ENCODE data around the gene PRKCZ. TPM values are rescaled to one million over a fixed set of nuclear protein-coding genes. Genes with fewer than 3 reads are reported as not detected.
"Not testable (repeated sequence)": the region's sequence is repeated elsewhere in the genome, so short reads cannot be mapped to it uniquely, and the experiment has no call there.

PRKCZ gene
- total RNA-seq, 1 donor from 2014 or later = 2.3 TPM

DNA sequence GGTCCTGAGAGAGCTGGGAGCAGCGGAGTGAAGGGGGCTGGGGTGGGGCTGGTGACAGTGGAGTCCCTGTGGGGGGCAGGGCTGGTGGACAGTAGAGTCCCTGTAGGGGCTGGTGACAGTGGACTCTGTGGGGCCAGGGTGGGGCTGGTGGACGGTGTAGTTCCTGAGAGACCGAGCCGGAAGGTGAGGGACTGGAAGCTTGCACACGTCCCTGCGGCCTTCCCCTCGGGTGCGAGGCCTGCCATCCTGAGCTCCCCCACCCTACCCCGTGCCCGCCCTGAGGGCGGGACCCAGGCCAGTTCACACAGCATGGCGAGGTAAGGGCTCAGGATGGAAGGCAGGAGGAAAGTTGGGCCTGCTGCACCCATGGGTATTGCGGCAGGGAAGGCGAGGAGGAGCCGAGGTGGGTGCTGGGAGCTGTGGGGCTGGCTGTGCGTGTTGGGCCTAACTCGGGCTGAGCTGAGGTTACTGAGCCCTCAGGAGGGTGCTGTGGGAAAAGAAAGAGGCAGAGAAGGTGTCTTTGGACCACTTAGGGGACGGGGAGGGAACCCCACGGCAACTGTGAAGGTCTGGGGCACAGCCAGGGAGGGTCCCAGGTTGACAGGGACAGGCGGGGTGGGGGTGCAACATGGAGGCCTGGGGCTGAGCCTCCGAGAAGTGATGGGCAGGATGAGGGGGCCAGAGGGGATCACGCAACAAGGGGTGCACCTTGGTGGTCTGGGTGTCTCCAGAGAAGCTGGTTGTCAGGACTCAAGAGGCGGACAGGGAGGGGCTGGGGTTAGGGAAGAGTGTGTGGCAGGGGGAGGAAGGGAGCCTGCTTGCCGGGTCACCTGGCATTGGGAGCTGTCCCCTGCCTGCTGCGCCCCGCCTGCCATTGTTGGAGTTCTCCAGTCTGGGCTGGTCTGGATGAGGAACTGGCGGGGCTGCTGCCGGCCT is 60.8 kb downstream of the PRKCZ start:
- DNase-seq (ENCODE audit: extremely low read depth, low read depth, low spot score) = no peak

GRCh38 chr1:2111674-2112035 is 61.4 kb downstream of the PRKCZ start:
- no peak for DNase-seq (ENCODE audit: extremely low read depth, low read depth, low spot score)

- DNase-seq (ENCODE audit: extremely low read depth, low read depth, low spot score) = no peak
Observed at GRCh38 chr1:2112280-2112701, 62.1 kb downstream of the PRKCZ start.

DNA sequence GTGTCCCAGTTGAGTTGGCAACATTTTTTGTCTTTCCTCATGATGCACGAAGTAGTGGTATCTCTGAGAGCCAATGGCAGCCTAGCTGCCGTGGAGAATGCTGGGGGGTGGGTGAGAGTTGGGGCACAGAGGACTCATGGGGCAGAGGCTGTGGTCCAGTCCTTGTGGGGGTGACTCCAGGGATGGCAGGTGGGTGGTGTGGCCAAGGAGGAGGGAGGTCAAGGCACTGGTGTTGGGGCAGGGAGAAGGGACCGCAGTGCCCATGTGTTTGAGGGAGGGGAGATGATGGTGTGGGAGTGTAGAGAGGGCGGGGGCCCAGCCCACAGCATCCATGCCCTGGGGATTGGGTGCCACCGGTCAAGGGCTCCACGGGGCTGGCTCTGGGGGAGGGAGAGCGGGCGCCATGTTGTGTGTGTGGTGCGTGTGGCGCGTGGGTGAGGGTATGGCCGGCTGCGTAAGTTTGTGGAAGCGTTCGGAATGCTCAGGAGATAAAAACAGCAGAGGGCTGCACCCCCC is 63.5 kb downstream of the PRKCZ start:
- no peak for DNase-seq (ENCODE audit: extremely low read depth, low read depth, low spot score)

DNA sequence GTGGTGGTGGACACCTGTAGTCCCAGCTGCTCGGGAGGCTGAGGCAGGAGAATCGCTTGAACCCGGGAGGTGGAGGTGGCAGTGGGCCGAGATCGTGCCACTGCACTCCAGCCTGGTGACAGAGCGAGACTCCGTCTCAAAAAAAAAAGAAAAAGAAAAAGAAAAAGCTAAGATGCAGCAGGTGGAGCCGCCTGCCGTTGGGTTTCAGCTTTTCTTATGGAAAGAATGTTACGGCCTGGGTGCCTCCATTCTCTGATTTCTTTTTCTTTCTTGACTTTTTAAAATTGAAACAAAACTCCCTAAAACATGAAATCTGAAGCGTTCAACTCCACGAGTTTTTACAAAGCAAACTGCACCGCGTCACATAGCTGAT is 64.4 kb downstream of the PRKCZ start:
- not testable (repeated sequence) for DNase-seq (ENCODE audit: extremely low read depth, low read depth, low spot score)

GRCh38 chr1:2115008-2115641 is 64.9 kb downstream of the PRKCZ start:
- DNase-seq (ENCODE audit: extremely low read depth, low read depth, low spot score) = no peak

GRCh38 chr1:2115702-2116341 is 65.6 kb downstream of the PRKCZ start:
- DNase-seq (ENCODE audit: extremely low read depth, low read depth, low spot score) = no peak

DNA sequence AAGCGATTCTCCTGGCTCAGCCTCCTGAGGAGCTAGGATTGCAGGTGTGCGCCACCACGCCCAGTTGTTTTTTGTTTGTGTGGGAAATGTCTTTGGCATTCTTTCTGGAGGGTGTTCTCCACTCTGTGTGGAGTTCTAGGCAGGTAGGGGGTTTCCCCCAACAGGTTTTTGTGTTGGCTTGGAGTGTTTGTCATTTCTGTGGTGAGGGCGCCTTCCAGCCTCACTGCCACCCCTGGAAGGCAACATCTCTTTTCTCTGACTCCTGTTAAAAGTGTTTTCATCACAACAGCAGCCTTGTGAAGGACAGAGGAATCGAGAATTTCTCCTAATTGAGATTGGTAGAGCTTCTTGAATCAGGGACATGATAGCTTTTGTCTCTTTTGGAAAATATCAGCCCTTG is 69.7 kb downstream of the PRKCZ start:
- no peak for DNase-seq (ENCODE audit: extremely low read depth, low read depth, low spot score)

DNA sequence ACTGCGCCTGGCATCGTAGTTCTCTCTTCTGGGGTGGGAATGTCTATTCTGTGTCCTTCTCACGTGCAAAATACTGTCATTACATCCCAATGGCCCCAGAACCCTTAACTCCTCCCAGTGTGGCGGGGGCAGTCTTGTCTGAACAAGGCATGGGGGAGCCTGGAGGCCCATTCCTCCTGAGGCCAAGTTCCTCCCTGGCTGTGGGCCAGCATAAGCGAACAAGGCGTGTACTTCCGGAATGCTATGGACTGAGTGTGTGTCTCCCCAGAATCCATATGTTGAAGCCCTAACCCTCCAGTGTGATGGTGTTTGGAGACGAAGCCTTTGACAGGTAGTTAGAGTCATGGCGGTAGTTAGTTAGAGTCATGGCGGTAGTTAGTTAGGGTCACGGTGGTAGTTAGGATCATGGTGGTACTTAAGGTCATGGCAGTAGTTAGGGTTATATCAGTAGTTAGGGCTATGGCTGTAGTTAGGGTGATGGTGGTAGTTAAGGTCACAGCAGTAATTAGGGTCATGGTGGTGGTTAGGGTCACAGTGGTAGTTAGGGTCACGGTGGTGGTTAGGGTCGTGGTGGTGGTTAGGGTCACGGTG is 71.0 kb downstream of the PRKCZ start:
- DNase-seq (ENCODE audit: extremely low read depth, low read depth, low spot score) = no peak

- not testable (repeated sequence) for DNase-seq (ENCODE audit: extremely low read depth, low read depth, low spot score)
Observed at GRCh38 chr1:2121794-2122193, 71.6 kb downstream of the PRKCZ start.

DNA sequence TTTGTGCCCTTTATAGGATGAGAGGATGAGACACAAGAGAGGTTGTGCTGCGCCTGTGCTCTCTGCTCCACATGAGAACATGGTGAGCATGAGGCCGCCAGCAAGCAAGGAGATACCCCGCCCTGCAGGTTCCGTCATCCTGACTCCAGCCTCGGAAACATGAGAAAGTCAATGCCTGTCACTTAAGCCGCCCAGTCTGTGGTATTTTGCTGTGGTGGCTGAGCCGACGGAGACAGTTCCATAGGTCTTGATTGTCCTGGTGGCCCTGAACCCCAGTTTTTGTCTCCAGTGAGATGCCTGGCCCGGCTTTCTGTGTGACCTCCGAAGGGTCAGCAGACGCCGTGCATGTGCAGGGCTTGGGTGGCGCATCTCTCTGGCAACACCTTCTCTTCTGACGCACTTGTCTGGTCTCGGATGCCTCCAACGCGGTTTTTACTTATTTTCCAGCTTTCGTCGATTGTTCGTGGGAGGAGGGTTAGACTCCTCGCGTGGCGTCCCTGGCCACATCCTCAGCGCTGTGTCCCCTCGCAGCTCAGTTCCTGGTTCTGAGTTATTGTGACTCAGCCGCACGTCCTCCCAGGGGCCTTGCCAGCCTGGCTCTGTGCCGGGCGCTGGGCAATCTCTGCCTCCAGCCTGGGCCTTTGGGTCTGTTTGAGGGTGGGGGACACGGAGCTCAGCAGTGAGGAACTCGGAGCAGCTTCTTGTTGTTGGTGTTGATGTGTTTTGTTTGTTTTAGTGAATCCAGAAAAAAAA is 74.4 kb downstream of the PRKCZ start:
- no peak for DNase-seq (ENCODE audit: extremely low read depth, low read depth, low spot score)

DNA sequence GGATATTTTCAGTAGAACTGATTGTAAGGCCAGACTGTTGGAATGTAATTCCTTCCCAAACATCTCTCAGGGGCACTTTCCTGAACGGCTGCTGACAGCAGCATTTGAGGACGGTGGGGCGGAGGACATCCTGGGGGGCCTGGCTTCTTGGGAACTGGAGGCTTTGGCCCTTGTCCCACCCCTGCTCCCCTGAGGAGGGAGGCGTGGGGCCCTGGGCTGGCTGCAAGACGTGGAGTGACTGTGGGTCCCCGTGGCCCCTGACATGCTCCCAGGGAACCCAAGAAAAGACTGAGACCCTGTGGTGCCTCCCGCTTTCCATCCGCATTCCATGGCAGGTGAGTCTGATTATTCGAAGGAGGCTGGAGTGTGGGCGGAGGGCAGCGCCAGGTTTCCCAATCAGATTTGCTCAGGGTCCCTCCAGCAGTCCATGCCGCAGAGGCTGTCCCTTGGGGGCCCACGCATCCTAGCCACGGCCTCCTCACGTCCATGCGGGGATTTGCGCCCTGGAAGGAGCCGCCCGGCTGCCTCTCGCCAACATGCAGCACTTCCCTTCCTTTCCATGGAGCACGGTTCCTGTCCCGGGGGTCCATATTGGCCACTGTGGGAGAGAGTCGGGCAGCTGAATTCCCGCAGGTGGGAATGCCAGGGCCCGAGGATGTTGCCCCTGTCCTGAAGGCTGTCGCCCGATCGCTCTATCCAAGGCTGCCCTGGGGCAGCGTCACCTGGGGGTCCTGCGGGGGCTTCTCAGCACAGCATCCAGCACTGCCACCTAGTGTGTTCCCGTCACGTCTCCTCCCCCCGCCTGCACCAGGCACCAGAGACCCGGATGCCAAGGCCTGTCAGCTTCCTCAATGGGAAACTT is 75.4 kb downstream of the PRKCZ start:
- DNase-seq (ENCODE audit: extremely low read depth, low read depth, low spot score) = no peak

DNA sequence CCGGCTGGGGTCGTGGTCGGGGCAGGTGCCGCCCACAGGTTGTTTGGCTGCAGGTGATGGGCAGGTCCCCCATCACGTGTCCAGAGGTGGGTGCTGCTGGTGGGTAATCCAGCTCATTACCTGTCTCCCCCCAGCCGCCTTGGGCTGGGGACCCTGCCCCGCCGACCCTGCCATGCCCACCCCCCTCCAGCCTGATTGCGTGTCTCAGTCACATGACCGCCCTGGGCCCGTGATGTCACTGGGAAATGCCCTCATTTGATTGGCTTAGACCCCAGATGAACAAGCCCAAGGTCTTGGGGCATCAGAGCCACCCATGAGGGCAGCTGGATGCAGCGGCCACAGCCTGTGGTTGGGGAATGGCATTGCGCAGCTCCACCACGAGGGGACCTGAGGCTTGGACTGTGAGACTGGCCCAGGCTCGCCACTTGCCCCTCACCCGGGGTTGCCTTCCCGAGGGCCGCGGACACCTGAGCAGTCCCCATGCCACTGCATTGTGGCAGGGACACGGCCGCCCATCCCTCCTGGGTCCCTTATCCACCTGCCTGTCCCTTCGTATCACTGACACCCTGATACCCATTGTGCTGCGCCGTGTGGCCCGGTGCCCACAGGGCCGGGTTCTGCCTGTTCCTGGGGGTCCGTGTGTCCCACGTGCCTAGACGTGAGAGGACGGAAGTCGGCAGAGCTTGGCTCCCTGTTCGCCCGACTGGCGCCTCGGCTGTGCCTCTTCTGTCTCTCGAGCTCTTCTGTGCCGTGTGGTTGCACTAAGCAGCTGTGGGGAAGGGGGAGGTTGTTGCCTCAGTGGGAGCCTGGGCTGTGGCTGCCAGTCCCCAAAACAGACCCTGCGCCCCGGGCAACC is 76.3 kb downstream of the PRKCZ start:
- no peak for DNase-seq (ENCODE audit: extremely low read depth, low read depth, low spot score)

DNA sequence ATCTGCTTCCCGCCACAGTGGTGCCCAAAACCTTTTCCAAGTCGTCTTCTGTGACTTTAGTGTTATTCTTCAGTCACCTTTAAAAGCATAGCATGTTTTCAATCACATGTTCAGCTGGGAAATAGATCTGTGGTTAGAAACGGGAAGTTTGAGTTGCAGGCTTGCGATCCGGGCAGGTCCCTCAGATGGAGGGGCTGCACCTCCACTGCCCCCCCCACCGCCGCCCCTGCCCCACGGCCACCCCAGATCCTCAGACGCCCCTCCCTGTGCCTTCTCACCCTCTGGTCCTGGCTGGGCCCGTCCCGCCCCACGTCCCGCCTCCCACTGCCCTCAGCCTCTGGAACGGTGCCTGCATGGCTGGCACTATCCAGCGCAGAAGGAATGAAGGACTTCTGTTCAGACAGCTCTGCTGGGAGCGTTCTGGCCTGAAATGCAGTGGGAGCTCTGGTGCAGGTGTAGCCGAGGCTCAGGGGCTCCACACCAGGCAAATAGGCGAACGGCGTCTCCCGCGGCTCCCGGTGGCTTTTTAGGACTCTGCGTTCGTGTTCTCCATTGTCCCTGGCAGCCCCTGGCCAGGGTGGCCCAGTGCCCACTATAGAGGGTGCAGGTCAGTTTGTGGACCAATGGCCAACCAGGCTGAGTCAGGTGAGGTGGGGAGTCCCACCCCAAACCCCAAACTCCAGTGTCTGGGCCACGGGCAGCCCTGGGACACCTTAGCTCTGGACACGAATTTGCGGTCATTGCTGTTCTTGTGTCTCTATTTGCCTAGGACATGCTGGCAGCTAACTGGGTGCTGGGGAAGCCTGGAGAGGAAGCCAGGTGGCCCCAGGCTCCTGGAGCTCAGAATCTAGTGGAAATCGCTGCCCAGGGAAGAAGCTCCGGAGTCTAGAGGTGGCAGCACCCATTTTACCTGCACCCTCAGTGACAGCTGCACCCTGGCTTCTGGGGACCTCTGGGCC is 77.3 kb downstream of the PRKCZ start:
- no peak for DNase-seq (ENCODE audit: extremely low read depth, low read depth, low spot score)

DNA sequence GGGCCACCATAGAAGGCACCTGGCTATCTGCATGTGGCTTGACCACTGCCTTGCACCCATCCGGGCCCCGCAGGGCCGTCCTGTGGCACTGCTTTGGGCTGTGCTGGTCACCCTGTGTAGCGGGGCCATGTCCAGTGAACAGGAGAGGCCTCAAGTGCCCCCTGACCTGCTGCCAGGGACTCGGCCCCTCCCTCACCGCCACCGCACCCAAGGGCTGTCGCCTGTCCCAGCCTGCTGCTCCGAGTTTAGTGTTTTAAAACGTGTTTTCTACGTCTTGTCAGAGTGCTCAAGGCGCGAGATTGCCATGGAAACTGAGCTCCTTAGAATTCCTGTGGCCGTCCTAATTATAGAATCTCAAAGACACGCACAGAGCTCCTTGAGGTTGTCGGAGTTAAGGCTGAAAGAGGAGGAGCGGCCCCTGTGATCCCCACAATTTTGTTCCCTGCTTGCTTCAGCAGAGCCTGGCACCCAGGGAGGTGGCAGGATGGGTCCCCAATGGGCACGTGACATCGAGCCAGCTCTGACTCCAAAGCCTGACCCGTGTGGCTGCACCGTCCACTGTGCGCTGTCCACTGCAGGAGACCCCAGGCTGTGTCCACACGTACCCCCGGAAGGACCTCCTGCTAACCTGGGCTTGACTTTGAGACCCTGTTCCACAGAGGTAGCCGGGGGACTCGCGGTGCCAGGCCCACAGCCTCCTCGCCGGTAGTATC is 78.1 kb downstream of the PRKCZ start:
- no peak for DNase-seq (ENCODE audit: extremely low read depth, low read depth, low spot score)

DNA sequence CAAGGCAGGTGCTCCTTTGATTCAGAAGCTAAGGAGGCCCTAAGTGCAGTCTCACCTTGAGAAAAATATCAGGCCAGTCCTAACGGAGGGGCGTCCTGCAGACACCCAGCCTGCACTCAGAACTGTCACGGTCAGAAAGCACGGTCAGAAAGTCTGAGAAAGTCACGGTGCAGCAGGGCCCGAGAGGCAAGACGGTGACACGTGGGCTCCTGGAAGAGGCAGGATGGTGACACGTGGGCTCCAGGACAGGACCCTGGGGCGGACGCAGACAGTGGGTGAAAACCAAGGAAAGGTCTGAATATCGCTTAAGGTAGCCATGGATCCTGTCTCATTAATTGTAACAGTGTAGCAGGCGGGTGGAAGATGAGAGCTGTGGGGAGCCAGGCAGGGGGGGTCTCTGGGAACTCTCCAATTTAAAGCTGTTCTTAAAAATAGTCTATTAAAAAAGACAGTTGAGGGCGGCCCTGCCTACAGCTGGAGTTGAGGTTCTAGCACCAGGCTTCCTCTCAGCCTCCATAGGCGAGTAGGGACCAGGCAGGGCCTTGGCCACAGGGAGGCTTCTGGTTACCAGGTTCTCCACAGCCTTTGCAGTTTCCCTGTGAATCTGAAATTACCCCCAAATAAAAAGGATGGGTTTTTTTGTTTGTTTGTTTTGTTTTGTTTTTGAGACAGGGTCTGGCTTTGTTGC is 79.2 kb downstream of the PRKCZ start:
- no peak for DNase-seq (ENCODE audit: extremely low read depth, low read depth, low spot score)

All from glomerular endothelial cell (primary cell).